Breast epithelium (tissue), 4 donors: ENCODE results near the gene ARF3. TPM values are rescaled to one million over a fixed set of nuclear protein-coding genes. Genes with fewer than 3 reads are reported as not detected.

Source experiments
- DNase-seq, 2 donors: peaks; one replicate each; pipeline ENCODE4 v3.0.0-alpha.2; 2019; ENCODE audit warnings: low spot score in 2 of 2
- H3K27ac ChIP-seq, 2 donors: fragments of 200-600 bp; sonication (generic) in 1 of 2; one replicate each; pipeline ENCODE4 v1.5.1; 2016 to 2019; ENCODE audit warnings: mild to moderate bottlenecking in 1 of 2
- H3K27me3 ChIP-seq, 2 donors: fragments of 200-600 bp; sonication (generic) in 1 of 2; one replicate each; pipeline versions ENCODE4 v1.5.1 to v1.6.0; 2017 to 2019; ENCODE audit warnings: control low read depth in 1 of 2, mild to moderate bottlenecking in 1 of 2
- H3K36me3 ChIP-seq: fragments of 200-600 bp; one replicate; pipeline ENCODE4 v1.5.1; 2019
- H3K4me1 ChIP-seq, 2 donors: fragments of 200-600 bp; sonication (generic); one replicate each; pipeline ENCODE4 v1.5.1; 2016 to 2019; ENCODE audit warnings: control low read depth in 1 of 2
- H3K4me3 ChIP-seq, 3 donors: fragments of 200-600 bp; sonication (generic); 1 replicate in 2 of 3; 2 replicates in 1 of 3; pipeline ENCODE4 v1.5.1; 2016 to 2019; ENCODE audit warnings: mild to moderate bottlenecking in 3 of 3, moderate library complexity in 2 of 3
- H3K9me3 ChIP-seq, 2 donors: fragments of 200-600 bp; sonication (generic) in 1 of 2; one replicate each; pipeline ENCODE4 v1.5.1; 2016 to 2019; ENCODE audit warnings: control low read depth in 1 of 2
- POLR2A ChIP-seq: fragments of 450-650 bp; IDR thresholded peaks from one replicate; pipeline ENCODE4 v1.6.1; 2016; ENCODE audit warnings: antibody characterized with exemption, mild to moderate bottlenecking, moderate library complexity
- POLR2AphosphoS5 ChIP-seq, 3 donors: sonication (generic); formaldehyde crosslinking; IDR thresholded peaks; one replicate each; pipeline ENCODE4 v1.6.1; 2017; ENCODE audit warnings: antibody characterized with exemption in 3 of 3
- intact Hi-C: fragments of 100-400 bp; cut with DNase I; formaldehyde crosslinking; loops from one replicate; pipeline ENCODE4 v1.15.1; 2023; ENCODE audit warnings: low total_unique reads
- total RNA-seq, 3 donors: library from RNA; depleted of rRNA; stranded (reverse); fragments of >200 nt; gene quantifications; one replicate each; pipeline ENCODE4 v1.1.0, GENCODE V29; 2016
- TF ChIP-seq, protein P1 (sequence below), 3 donors: fragments of 450-650 bp; IDR thresholded peaks; one replicate each; pipeline ENCODE4 v1.5.1; 2016 to 2017; ENCODE audit warnings: antibody characterized with exemption in 3 of 3, mild to moderate bottlenecking in 3 of 3, moderate library complexity in 3 of 3

Gene ARF3
- total RNA-seq, 3 donors from 2014 or later, result 65.2 to 86.2 (median 75.2) TPM

DNA sequence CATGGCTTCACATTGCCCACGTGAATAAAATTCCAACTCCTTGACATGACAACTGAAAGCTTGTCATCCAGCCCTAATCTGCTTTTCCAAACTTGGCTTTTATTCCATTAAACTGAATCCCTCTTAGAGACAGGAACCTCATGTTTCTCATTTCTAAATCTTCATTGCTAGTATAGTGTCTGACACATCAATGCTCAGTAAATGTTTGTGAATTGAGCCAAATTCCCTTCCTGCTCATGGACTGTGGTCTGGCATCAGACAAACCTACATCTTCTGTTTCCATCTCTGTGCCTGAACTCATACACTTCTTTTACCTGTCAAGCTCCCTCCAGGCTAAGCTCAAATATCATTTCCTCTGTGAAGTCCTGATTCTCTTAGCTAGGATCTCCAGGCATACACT, 27.7 kb downstream of the ARF3 start:
- Histone ChIP-seq H3K4me3 (no peak overlapping the region), H3K4me1 (no peaks in the 10 kb centered on the region), H3K36me3 (no peaks in the 10 kb centered on the region), H3K27me3 (no peaks in the 10 kb centered on the region), H3K9me3 (no peaks in the 10 kb centered on the region), H3K27ac (no peak overlapping the region)
- DNase-seq, result no peak
- TF ChIP-seq POLR2AphosphoS5 (IDR thresholded peaks at IDR 0.05), result no peak
- TF ChIP-seq POLR2A, result no peak
- TF ChIP-seq, protein P1, sequence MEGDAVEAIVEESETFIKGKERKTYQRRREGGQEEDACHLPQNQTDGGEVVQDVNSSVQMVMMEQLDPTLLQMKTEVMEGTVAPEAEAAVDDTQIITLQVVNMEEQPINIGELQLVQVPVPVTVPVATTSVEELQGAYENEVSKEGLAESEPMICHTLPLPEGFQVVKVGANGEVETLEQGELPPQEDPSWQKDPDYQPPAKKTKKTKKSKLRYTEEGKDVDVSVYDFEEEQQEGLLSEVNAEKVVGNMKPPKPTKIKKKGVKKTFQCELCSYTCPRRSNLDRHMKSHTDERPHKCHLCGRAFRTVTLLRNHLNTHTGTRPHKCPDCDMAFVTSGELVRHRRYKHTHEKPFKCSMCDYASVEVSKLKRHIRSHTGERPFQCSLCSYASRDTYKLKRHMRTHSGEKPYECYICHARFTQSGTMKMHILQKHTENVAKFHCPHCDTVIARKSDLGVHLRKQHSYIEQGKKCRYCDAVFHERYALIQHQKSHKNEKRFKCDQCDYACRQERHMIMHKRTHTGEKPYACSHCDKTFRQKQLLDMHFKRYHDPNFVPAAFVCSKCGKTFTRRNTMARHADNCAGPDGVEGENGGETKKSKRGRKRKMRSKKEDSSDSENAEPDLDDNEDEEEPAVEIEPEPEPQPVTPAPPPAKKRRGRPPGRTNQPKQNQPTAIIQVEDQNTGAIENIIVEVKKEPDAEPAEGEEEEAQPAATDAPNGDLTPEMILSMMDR (IDR thresholded peaks at IDR 0.05), result no peak
- intact Hi-C loops, result no loop called here

DNA sequence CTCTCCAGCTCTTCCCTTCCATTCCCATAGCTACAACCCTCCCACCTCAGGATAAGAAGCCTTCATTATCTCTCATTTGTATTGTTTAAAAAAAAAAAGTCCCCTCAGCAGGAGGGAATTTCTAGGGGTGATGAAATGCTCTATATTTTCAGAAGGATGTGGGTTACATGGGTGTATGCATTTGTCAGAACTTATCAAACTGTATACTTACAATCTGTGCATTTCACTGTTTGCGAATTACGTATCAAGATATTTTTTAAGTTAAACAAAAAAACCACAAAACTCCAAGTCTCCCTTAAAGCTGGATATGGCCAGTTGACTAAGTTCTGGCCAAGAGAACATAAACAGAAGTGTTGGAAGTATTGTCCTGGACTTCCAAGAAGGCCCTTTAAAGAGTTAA, 30.0 kb downstream of the ARF3 start:
- Histone ChIP-seq H3K27ac (no peak overlapping the region), H3K36me3 (no peaks in the 10 kb centered on the region), H3K4me3 (no peak overlapping the region), H3K27me3 (no peaks in the 10 kb centered on the region), H3K9me3 (no peaks in the 10 kb centered on the region), H3K4me1 (no peaks in the 10 kb centered on the region)
- intact Hi-C loops, result no loop called here
- DNase-seq, result no peak
- TF ChIP-seq POLR2AphosphoS5 (IDR thresholded peaks at IDR 0.05) (no peak), POLR2A (no peak)
- TF ChIP-seq, protein P1 (IDR thresholded peaks at IDR 0.05), result no peak

DNA sequence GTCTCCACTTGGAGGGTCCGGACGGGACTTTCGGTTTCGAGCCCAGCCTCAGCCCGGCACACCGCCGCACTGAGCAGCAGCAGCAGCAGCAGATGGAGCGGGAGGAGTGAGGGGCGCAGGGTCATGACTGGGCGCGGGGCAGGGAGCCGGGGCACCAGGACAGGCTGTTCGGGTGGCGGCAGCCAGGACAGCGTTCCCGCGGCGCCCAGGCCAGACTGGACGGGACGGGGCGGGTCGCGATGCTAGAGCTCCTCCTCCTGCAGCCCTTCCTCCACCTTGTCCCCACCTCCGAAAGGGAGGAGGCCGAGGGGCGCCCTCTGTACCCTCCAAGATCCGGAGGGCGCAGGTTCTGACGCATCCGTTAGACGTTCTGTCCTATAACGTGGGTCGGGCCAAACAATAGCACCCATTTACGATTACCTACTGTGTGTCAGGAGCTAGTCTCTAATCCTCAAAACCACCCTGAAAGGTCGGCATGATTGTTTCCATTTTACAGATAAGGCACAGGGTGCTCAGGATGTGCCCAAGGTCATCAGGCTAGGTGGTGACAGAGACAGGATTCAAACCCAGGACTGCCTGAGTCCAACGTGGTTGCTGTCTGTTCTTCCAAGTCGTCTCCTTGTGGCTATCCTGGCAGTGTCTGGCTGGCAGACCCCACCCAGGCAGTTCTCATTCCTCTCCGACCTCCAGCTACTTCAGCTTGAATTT, 31.8 kb downstream of the ARF3 start, which contains the start of gene FKBP11:
TSS of gene FKBP11 (minus strand) at position 189 of the 708 bp plus-strand sequence. CDS start at position 125, 64 bp downstream.
- Histone ChIP-seq H3K27me3 (no peaks in the 10 kb centered on the region), H3K9me3 (no peaks in the 10 kb centered on the region), H3K4me1 (no peaks in the 10 kb centered on the region), H3K36me3 (no peaks in the 10 kb centered on the region), H3K4me3 (peak within 1 kb of the TSS; percentile 64 to 93 (median 87)), H3K27ac (peak within 1 kb of the TSS; percentile 61 to 73)
- intact Hi-C loops, result no loop called here
- TF ChIP-seq POLR2A, result peak; percentile 19
- peak in 2 of 3 donors; percentile 4 to 22 for TF ChIP-seq POLR2AphosphoS5 (IDR thresholded peaks at IDR 0.05)
- TF ChIP-seq, protein P1 (IDR thresholded peaks at IDR 0.05), result no peak
- peak; percentile 37 to 63 for DNase-seq

DNA sequence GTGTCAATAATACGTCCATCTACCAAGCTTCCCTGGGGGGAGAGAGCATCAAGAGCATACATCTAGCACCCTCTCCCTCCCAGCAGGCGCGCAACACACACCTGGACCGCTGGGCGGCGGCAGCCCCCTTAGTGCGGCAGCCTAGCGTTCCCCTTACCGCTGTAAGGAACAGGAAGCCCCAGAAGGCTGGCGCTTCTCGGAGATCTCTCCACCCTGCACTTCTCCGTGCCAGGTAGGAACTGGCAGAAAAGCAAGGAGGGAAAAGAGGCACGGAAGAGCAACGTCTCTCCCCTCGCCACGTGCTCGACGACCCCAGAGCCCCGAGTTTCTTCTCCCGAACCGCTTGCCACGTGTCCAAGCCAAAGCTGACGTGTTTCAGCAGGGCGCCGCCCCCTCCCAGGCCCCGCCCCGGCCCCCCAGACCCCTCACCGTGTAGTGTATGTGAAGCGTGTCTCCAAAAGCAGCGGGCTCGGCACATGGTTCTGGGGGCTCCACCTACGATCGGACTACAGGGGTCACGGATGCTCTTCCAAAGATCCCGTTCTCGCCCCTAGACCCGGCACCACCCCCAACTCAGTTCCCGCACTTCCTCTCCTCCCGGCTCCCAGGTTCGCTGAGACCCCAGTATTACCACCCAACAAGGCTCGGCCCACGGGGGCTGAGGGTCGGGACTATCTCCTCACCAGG, 32.5 kb downstream of the ARF3 start:
- peak overlapping the region; percentile 61 to 73 for H3K27ac ChIP-seq
- no peaks in the 10 kb centered on the region for H3K4me1 ChIP-seq
- DNase-seq, result peak in 1 of 2 donors; percentile 49
- no peaks in the 10 kb centered on the region for H3K36me3 ChIP-seq
- TF ChIP-seq POLR2AphosphoS5 (IDR thresholded peaks at IDR 0.05) (no peak), POLR2A (no peak)
- TF ChIP-seq, protein P1 (IDR thresholded peaks at IDR 0.05), result peak in 2 of 3 donors; percentile 27 to 46
- H3K27me3 ChIP-seq, result no peaks in the 10 kb centered on the region
- H3K4me3 ChIP-seq, result peak overlapping the region; percentile 64 to 93 (median 87)
- intact Hi-C loops, result no loop called here
- no peaks in the 10 kb centered on the region for H3K9me3 ChIP-seq

DNA sequence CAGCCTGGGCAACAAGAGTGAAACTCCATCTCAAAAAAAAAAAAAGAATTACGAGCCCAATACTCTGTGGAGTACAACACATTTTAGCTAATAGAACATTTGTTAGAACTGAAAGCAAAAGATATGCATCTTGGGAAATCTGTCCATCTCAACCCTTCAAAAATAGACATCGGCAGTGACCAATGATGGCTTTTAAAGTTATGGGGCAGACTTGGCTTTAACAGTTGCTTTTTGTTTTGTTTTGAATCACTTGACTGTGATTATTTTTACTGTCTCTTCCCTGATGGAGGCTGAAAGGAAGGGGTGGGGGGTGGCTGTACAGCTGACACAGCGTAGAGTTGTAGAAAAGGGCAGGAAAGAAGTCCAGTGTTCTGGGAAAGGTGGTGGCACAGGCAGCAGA, 34.2 kb downstream of the ARF3 start:
- Histone ChIP-seq H3K36me3 (no peaks in the 10 kb centered on the region), H3K4me3 (no peak overlapping the region), H3K4me1 (no peaks in the 10 kb centered on the region), H3K27me3 (no peaks in the 10 kb centered on the region), H3K27ac (no peak overlapping the region), H3K9me3 (no peaks in the 10 kb centered on the region)
- no peak for DNase-seq
- intact Hi-C loops, result no loop called here
- TF ChIP-seq POLR2A (no peak), POLR2AphosphoS5 (IDR thresholded peaks at IDR 0.05) (no peak)
- TF ChIP-seq, protein P1 (IDR thresholded peaks at IDR 0.05), result no peak
